Measurements from ENCODE around the gene XYLB. TPM values are rescaled to one million over a fixed set of nuclear protein-coding genes. Genes with fewer than 3 reads are reported as not detected.

XYLB gene
- total RNA-seq, 1 experiment from 2014 or later: 6.6 TPM

DNA sequence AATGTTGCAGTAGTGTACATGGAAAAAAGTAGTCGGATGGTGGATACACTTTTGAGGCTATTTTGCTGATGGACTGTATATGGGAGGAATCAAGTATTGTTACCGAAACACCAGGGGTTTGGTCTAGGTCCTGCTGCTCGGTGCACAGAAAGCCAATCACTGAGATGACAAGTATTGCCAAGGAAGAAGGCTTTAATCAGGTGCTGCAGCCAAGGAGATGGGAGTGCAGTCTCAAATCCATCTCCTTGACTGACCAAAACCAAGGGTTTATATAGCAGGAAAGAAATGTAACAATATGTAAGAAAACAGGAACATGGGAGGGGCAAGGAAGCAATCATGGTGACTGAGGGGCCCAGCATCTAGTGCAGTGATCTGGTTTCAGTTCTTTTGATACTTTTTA is 104.3 kb downstream of the XYLB start:
- in situ Hi-C loops (cut with HindIII; ENCODE audit: low pct_unique_long_range_greater_than_20kb, low sequenced_read_pairs) (no loop called here), intact Hi-C loops (cut with micrococcal nuclease; ENCODE audit: unreplicated experiment) (no loop called here)
- no peaks in the 10 kb centered on the region for H3K4me1 ChIP-seq (ENCODE audit: control insufficient read depth, insufficient read depth, low read length)
- DNase-seq (ENCODE audit: low read depth, low spot score): no peak
- TF ChIP-seq REST (IDR thresholded peaks at IDR 0.05; ENCODE audit: insufficient read depth in 1 of 2, low read depth in 2 of 2, low read length in 1 of 2) (no peak), TCF7L2 (IDR thresholded peaks at IDR 0.05; ENCODE audit: low read depth, low read length) (no peak), SIN3A (IDR thresholded peaks at IDR 0.05; ENCODE audit: borderline replicate concordance, insufficient read depth, low read depth, low read length) (no peak), POLR2AphosphoS5 (IDR thresholded peaks at IDR 0.05; ENCODE audit: low read depth, low read length) (no peak)
- TF ChIP-seq, protein P1, sequence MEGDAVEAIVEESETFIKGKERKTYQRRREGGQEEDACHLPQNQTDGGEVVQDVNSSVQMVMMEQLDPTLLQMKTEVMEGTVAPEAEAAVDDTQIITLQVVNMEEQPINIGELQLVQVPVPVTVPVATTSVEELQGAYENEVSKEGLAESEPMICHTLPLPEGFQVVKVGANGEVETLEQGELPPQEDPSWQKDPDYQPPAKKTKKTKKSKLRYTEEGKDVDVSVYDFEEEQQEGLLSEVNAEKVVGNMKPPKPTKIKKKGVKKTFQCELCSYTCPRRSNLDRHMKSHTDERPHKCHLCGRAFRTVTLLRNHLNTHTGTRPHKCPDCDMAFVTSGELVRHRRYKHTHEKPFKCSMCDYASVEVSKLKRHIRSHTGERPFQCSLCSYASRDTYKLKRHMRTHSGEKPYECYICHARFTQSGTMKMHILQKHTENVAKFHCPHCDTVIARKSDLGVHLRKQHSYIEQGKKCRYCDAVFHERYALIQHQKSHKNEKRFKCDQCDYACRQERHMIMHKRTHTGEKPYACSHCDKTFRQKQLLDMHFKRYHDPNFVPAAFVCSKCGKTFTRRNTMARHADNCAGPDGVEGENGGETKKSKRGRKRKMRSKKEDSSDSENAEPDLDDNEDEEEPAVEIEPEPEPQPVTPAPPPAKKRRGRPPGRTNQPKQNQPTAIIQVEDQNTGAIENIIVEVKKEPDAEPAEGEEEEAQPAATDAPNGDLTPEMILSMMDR (IDR thresholded peaks at IDR 0.05): no peak
- no peaks in the 10 kb centered on the region for H3K9me3 ChIP-seq (ENCODE audit: control insufficient read depth, insufficient read depth, low read depth, low read length)
- no peak for ATAC-seq
- ChIA-PET POLR2A (no interaction called here), CTCF (no interaction called here)
- no peaks in the 10 kb centered on the region for H3K36me3 ChIP-seq (ENCODE audit: control insufficient read depth, insufficient read depth, low read length)
- no peaks in the 10 kb centered on the region for H3K27me3 ChIP-seq (ENCODE audit: control insufficient read depth, insufficient read depth, low read length)
- no peak overlapping the region for H3K4me3 ChIP-seq (ENCODE audit: low read depth in 2 of 2, low read length in 2 of 2)
- BruUV-seq (replicated peaks): no TSS peak
- H3K27ac ChIP-seq (ENCODE audit: low read length): no peak overlapping the region

GRCh38 chr3:38453075-38453912 is 106.7 kb downstream of the XYLB start, which contains the start of gene ACVR2B:
ACVR2B (plus strand) TSS chr3:38453890; CDS start chr3:38454323, 433 bp downstream.
- TF ChIP-seq REST (IDR thresholded peaks at IDR 0.05; ENCODE audit: insufficient read depth in 1 of 2, low read depth in 2 of 2, low read length in 1 of 2) (no peak), TCF7L2 (IDR thresholded peaks at IDR 0.05; ENCODE audit: low read depth, low read length) (no peak), SIN3A (IDR thresholded peaks at IDR 0.05; ENCODE audit: borderline replicate concordance, insufficient read depth, low read depth, low read length) (no peak), POLR2AphosphoS5 (IDR thresholded peaks at IDR 0.05; ENCODE audit: low read depth, low read length) (no peak)
- TF ChIP-seq, protein P1 (IDR thresholded peaks at IDR 0.05): no peak
- in situ Hi-C loops (cut with HindIII; ENCODE audit: low pct_unique_long_range_greater_than_20kb, low sequenced_read_pairs): no loop called here
- CTCF ChIA-PET: no interaction called here
- Histone ChIP-seq H3K27ac (ENCODE audit: low read length) (0 out of 2 replicates have a peak within 1 kb of the TSS, but pooled peaks have one; percentile 23), H3K36me3 (ENCODE audit: control insufficient read depth, insufficient read depth, low read length) (no peaks in the 10 kb centered on the region), H3K27me3 (ENCODE audit: control insufficient read depth, insufficient read depth, low read length) (no peaks in the 10 kb centered on the region), H3K4me1 (ENCODE audit: control insufficient read depth, insufficient read depth, low read length) (no peaks in the 10 kb centered on the region), H3K9me3 (ENCODE audit: control insufficient read depth, insufficient read depth, low read depth, low read length) (no peaks in the 10 kb centered on the region), H3K4me3 (ENCODE audit: low read depth in 2 of 2, low read length in 2 of 2) (peak within 1 kb of the TSS; percentile 56 to 66)
- DNase-seq (ENCODE audit: low read depth, low spot score): no peak
- POLR2A ChIA-PET: no interaction called here
- peak; percentile 77 for ATAC-seq
- no TSS peak for BruUV-seq (replicated peaks)
- intact Hi-C loops (cut with micrococcal nuclease; ENCODE audit: unreplicated experiment): no loop called here

All from Panc1 (cell line).